ENCODE results near the gene SMIM31.

Gene SMIM31

GRCh38 chr4:164783976-164784375 lies 30.0 kb downstream of the SMIM31 start:
- DNase-seq (ENCODE audit: low read depth in 2 of 2), result no peak

DNA sequence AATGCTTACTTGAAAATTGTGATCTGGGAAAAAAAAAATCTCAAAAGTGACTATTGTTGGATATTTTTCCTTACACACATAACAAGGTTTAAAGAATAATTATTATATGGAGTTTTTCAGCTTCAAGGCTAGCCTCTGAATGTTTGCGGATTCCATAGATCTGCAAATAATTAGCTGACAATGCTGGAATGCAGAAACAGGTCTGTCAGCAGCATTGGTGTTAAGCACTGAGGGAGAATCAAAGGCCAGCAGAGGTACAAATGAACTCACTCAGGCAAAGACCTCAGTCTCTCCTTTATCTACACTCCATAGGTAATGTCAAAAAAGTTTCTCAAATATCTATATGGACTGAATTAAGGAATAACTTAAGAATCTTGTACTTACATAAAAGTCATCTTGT lies 35.1 kb downstream of the SMIM31 start:
- no peak for DNase-seq (ENCODE audit: low read depth in 2 of 2)

DNA sequence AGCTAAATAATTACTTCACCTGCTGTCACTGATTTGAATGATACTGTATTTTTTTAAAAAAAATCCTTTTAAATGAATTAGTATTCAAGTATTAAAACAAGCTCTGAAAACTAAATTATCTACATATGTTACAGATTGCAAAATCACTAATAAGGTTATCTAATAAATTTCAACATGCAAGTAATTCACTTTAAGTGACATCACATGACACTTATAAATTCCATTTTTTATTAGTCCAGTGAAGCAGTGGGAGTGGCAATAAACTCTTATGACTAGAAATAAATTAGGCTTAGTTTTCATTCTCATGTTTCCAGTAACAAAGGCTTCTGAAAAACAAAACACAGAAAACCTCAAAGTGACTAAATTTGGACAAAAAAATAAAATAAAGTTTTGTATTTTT lies 36.3 kb downstream of the SMIM31 start:
- no peak for DNase-seq (ENCODE audit: low read depth in 2 of 2)

DNA sequence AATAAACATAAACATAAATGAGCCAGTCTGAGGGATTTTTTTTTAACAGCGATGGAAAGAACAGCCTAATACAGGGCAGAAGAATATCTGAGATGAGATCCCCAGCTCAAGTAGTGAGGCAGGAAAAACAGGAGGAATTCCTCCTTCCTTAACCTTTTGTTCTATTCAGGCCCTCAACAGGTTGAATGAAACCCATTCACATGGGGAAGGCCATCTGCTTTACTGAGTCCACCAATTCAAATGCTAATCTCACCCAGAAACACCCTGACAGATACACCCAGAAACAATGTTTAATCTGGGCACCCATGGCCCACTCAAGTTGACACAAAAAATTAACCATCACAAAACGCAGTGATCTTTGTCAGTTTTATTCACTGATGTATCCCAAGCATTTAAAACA lies 45.5 kb downstream of the SMIM31 start:
- DNase-seq (ENCODE audit: low read depth in 2 of 2), result no peak

GRCh38 chr4:164800786-164801185 lies 46.9 kb downstream of the SMIM31 start:
- DNase-seq (ENCODE audit: low read depth in 2 of 2), result no peak

DNA sequence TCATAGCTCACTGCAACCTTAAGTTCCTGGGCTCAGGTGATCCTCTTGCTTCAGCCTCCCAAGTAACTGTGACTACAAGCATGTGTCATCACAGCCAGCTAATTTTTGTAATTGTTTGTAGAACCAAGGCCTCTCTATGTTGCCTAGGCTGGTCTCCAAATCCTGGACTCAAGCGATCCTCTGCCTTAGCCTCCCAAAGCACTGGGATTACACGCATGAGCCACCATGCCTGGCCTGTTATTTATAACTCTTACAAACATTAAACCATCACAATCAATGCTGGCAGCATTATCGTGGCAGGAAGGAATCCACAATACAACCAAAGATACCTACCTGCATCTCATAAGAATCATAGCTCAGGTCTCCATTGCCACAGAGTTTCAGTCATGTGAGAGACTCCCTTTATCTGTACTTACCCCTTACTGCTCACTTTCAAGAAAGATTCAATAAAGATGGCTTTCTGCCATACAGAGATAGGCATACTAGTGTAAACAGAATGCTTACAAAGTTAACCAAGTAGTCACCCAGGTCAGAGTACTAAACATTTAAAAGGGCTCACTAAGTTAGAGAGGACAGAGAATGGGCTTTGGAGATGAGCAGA lies 48.5 kb downstream of the SMIM31 start:
- no peak for DNase-seq (ENCODE audit: low read depth in 2 of 2)

- DNase-seq (ENCODE audit: low read depth in 2 of 2), result no peak
These were observed 49.8 kb downstream of the SMIM31 start for GRCh38 chr4:164803702-164804101.

DNA sequence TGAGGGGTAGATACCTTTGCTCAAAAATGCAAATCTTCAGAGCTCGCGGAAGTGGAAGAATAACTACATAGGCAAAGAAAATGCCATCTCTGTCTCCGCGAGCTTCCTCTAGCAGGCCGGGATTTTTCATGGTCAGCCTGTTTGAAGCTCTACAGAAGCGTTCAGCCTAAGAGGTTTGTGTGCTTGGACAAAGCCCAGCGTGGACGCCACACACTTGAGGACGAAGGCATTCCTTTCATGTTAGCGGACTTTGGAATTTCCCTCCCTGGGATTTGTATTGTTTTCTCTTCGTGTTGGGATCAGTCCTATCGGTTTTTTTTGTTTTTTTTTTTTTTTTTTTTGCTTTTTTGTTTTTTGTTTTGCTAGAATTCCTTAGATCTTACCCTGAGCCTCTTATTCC lies 53.7 kb downstream of the SMIM31 start:
- no peak for DNase-seq (ENCODE audit: low read depth in 2 of 2)

- no peak for DNase-seq (ENCODE audit: low read depth in 2 of 2)
These were observed 59.6 kb downstream of the SMIM31 start for GRCh38 chr4:164813554-164813953.

- DNase-seq (ENCODE audit: low read depth in 2 of 2), result no peak
These were observed 61.8 kb downstream of the SMIM31 start for GRCh38 chr4:164815711-164816110.

DNA sequence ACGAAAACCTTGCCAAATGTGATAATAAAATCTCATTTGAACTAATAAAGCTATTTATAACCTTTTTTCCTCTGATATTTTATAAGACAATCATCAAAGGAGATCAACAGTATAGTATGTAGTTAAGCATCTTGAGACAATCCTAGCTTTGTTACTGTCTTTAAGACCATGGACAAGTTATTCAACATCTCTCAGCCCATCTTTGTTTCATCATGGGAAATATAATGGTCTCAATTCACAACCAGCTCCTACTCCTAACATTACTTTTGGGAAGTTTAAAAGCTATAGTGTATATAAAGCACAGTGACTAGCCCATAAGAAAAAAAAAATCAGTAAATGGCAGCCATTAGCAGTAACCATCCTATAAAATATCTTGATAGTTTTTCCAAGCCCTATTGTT lies 65.4 kb downstream of the SMIM31 start:
- DNase-seq (ENCODE audit: low read depth in 2 of 2), result no peak

- DNase-seq (ENCODE audit: low read depth in 2 of 2), result no peak
These were observed 67.8 kb downstream of the SMIM31 start for GRCh38 chr4:164821711-164822110.

GRCh38 chr4:164824581-164824980 lies 70.7 kb downstream of the SMIM31 start:
- no peak for DNase-seq (ENCODE audit: low read depth in 2 of 2)

GRCh38 chr4:164828955-164829354 lies 75.0 kb downstream of the SMIM31 start:
- DNase-seq (ENCODE audit: low read depth in 2 of 2), result no peak

GRCh38 chr4:164846566-164846965 lies 92.6 kb downstream of the SMIM31 start:
- no peak for DNase-seq (ENCODE audit: low read depth in 2 of 2)

- DNase-seq (ENCODE audit: low read depth in 2 of 2), result no peak
These were observed 93.1 kb downstream of the SMIM31 start for GRCh38 chr4:164847016-164847415.

- DNase-seq (ENCODE audit: low read depth in 2 of 2), result no peak
These were observed 94.2 kb downstream of the SMIM31 start for GRCh38 chr4:164847967-164848649.
